ENCODE results near the gene PDE7B. TPM values are rescaled to one million over a fixed set of nuclear protein-coding genes. Genes with fewer than 3 reads are reported as not detected.
A peak's percentile ranks its signal among the peaks of the same experiment; 100 is the strongest.

PDE7B gene
- total RNA-seq, 2 donors from 2014 or later = 0.27 to 0.93 TPM

- Mint-ChIP-seq H3K27ac (no peak overlapping the region), H3K9me3 (peaks cover 0 to 3% of the 10 kb centered on the region in 2 donors), H3K36me3 (no peaks in the 10 kb centered on the region)
- no peak for DNase-seq (ENCODE audit: low spot score in 2 of 2)
- ATAC-seq = no peak
These were observed 122.9 kb downstream of the PDE7B start for GRCh38 chr6:135974426-135974825.

GRCh38 chr6:135976585-135976984 lies 125.1 kb downstream of the PDE7B start:
- peaks cover 0 to 3% of the 10 kb centered on the region in 2 donors for H3K9me3 Mint-ChIP-seq
- H3K27ac Mint-ChIP-seq = no peak overlapping the region
- H3K36me3 Mint-ChIP-seq = no peaks in the 10 kb centered on the region
- ATAC-seq (no peak), DNase-seq (ENCODE audit: low spot score in 2 of 2) (no peak)

GRCh38 chr6:135983093-135983492 lies 131.6 kb downstream of the PDE7B start:
- no peaks in the 10 kb centered on the region for H3K36me3 Mint-ChIP-seq
- no peak for ATAC-seq
- peak overlapping the region in 1 of 2 donors; percentile 60 for H3K27ac Mint-ChIP-seq
- DNase-seq (ENCODE audit: low spot score in 2 of 2) = no peak
- no peaks in the 10 kb centered on the region for H3K9me3 Mint-ChIP-seq

- no peaks in the 10 kb centered on the region for H3K9me3 Mint-ChIP-seq
- no peaks in the 10 kb centered on the region for H3K36me3 Mint-ChIP-seq
- ATAC-seq (no peak), DNase-seq (ENCODE audit: low spot score in 2 of 2) (no peak)
- H3K27ac Mint-ChIP-seq = no peak overlapping the region
These were observed 132.3 kb downstream of the PDE7B start for GRCh38 chr6:135983718-135984343.

- H3K27ac Mint-ChIP-seq = no peak overlapping the region
- ATAC-seq (no peak), DNase-seq (ENCODE audit: low spot score in 2 of 2) (no peak)
- H3K9me3 Mint-ChIP-seq = no peaks in the 10 kb centered on the region
- H3K36me3 Mint-ChIP-seq = no peaks in the 10 kb centered on the region
These were observed 134.0 kb downstream of the PDE7B start for GRCh38 chr6:135985471-135985870.

- Mint-ChIP-seq H3K27ac (no peak overlapping the region), H3K36me3 (no peaks in the 10 kb centered on the region), H3K9me3 (no peaks in the 10 kb centered on the region)
- no peak for DNase-seq (ENCODE audit: low spot score in 2 of 2)
- no peak for ATAC-seq
These were observed 135.7 kb downstream of the PDE7B start for GRCh38 chr6:135987226-135987625.

GRCh38 chr6:135990439-135990838 lies 138.9 kb downstream of the PDE7B start:
- ATAC-seq = no peak
- H3K36me3 Mint-ChIP-seq = no peaks in the 10 kb centered on the region
- no peak for DNase-seq (ENCODE audit: low spot score in 2 of 2)
- H3K27ac Mint-ChIP-seq = no peak overlapping the region
- H3K9me3 Mint-ChIP-seq = no peaks in the 10 kb centered on the region

- DNase-seq (ENCODE audit: low spot score in 2 of 2) = no peak
- ATAC-seq = no peak
- no peak overlapping the region for H3K27ac Mint-ChIP-seq
- H3K9me3 Mint-ChIP-seq = no peaks in the 10 kb centered on the region
- no peaks in the 10 kb centered on the region for H3K36me3 Mint-ChIP-seq
These were observed 139.5 kb downstream of the PDE7B start for GRCh38 chr6:135990855-135991464.

GRCh38 chr6:135992739-135993138 lies 141.2 kb downstream of the PDE7B start:
- no peak for DNase-seq (ENCODE audit: low spot score in 2 of 2)
- no peak overlapping the region for H3K27ac Mint-ChIP-seq
- H3K9me3 Mint-ChIP-seq = no peaks in the 10 kb centered on the region
- ATAC-seq = no peak
- no peaks in the 10 kb centered on the region for H3K36me3 Mint-ChIP-seq

GRCh38 chr6:135993361-135993760 lies 141.9 kb downstream of the PDE7B start:
- Mint-ChIP-seq H3K9me3 (no peaks in the 10 kb centered on the region), H3K27ac (no peak overlapping the region), H3K36me3 (no peaks in the 10 kb centered on the region)
- ATAC-seq (no peak), DNase-seq (ENCODE audit: low spot score in 2 of 2) (no peak)

GRCh38 chr6:135994857-135995544 lies 143.5 kb downstream of the PDE7B start:
- peaks cover 0 to 3% of the 10 kb centered on the region in 2 donors for H3K9me3 Mint-ChIP-seq
- DNase-seq (ENCODE audit: low spot score in 2 of 2) (no peak), ATAC-seq (no peak)
- peaks cover 0 to 5% of the 10 kb centered on the region in 2 donors for H3K36me3 Mint-ChIP-seq
- H3K27ac Mint-ChIP-seq = peak overlapping the region in 1 of 2 donors; percentile 13

GRCh38 chr6:135995545-135995898 lies 144.0 kb downstream of the PDE7B start:
- H3K9me3 Mint-ChIP-seq = peaks cover 0 to 3% of the 10 kb centered on the region in 2 donors
- ATAC-seq = no peak

GRCh38 chr6:135996668-135997067 lies 145.2 kb downstream of the PDE7B start:
- ATAC-seq (no peak), DNase-seq (ENCODE audit: low spot score in 2 of 2) (no peak)
- peaks cover 0 to 5% of the 10 kb centered on the region in 2 donors for H3K36me3 Mint-ChIP-seq
- H3K27ac Mint-ChIP-seq = no peak overlapping the region
- peaks cover 0 to 3% of the 10 kb centered on the region in 2 donors for H3K9me3 Mint-ChIP-seq

More at GRCh38 chr6:135995545-135995898, 144.0 kb downstream of the PDE7B start:
- H3K27ac Mint-ChIP-seq = no peak overlapping the region
- peaks cover 0 to 5% of the 10 kb centered on the region in 2 donors for H3K36me3 Mint-ChIP-seq
- no peak for DNase-seq (ENCODE audit: low spot score in 2 of 2)

GRCh38 chr6:135999393-135999792 lies 147.9 kb downstream of the PDE7B start:
- H3K27ac Mint-ChIP-seq = no peak overlapping the region
- H3K9me3 Mint-ChIP-seq = peaks cover 3 to 5% of the 10 kb centered on the region in 2 donors
- DNase-seq (ENCODE audit: low spot score in 2 of 2) (no peak), ATAC-seq (no peak)
- peaks cover 0 to 5% of the 10 kb centered on the region in 2 donors for H3K36me3 Mint-ChIP-seq

- Mint-ChIP-seq H3K36me3 (peaks cover 0 to 8% of the 10 kb centered on the region in 2 donors), H3K9me3 (peaks cover 12 to 13% of the 10 kb centered on the region in 2 donors), H3K27ac (no peak overlapping the region)
- ATAC-seq = no peak
- DNase-seq (ENCODE audit: low spot score in 2 of 2) = no peak
These were observed 155.8 kb downstream of the PDE7B start for GRCh38 chr6:136007345-136007744.

GRCh38 chr6:136011475-136011874 lies 160.0 kb downstream of the PDE7B start:
- peaks cover 7 to 12% of the 10 kb centered on the region in 2 donors for H3K9me3 Mint-ChIP-seq
- no peak overlapping the region for H3K27ac Mint-ChIP-seq
- no peak for ATAC-seq
- no peak for DNase-seq (ENCODE audit: low spot score in 2 of 2)
- H3K36me3 Mint-ChIP-seq = peaks cover 0 to 8% of the 10 kb centered on the region in 2 donors

- DNase-seq (ENCODE audit: low spot score in 2 of 2) = no peak
- Mint-ChIP-seq H3K27ac (no peak overlapping the region), H3K9me3 (peaks cover 4 to 7% of the 10 kb centered on the region in 2 donors), H3K36me3 (peaks cover 0 to 8% of the 10 kb centered on the region in 2 donors)
- no peak for ATAC-seq
These were observed 160.8 kb downstream of the PDE7B start for GRCh38 chr6:136012198-136012887.

Measured in activated naive CD4-positive, alpha-beta T cell treated with anti-CD3 and anti-CD28 coated beads, Interleukin-2, amount 50 U/mL, for 72 hours (primary cell).